GM21515 (cell line): Measurements from ENCODE around the gene TNFRSF19.
"Not testable (repeated sequence)": the region's sequence is repeated elsewhere in the genome, so short reads cannot be mapped to it uniquely, and the experiment has no call there.

Experiments used
- ATAC-seq: cut with Tn5 transposase; IDR thresholded peaks from one replicate; pipeline ENCODE4 v1.9.1; 2021; ENCODE audit not compliant: unreplicated experiment

TNFRSF19 gene

DNA sequence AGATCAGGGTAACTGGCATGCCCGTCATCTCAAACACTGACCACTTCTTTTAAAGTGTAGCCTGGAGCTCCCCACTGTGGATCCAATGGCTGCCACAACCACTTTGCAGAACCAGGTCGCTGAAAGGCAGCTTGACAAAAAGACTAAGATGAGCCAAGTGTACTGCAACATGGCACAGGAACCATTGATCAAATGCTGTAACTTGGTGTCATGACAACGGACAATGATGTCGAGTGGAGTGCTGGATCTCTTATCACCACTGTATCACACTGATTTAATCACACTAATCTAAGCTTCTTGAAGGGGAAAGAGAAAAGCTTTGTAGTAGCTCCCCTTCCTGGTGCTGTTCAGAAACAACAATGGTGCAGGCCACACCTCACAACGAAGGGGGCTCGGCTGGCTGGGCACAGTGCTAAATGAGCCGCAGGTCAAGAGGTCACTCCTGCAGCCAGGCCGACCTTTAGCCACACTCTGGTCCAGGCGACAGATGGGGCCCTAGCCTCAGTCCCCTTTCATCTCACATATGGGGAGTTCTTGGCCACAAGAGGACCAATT, 2.2 kb upstream of the TNFRSF19 start:
- no peak for ATAC-seq

- ATAC-seq, result no peak
Observed at GRCh38 chr13:23570921-23571315, 706 bp downstream of the TNFRSF19 start.

GRCh38 chr13:23571431-23571830, 1.2 kb downstream of the TNFRSF19 start:
- no peak for ATAC-seq

GRCh38 chr13:23572836-23573235, 2.6 kb downstream of the TNFRSF19 start:
- no peak for ATAC-seq

- no peak for ATAC-seq
Observed at GRCh38 chr13:23574421-23575145, 4.4 kb downstream of the TNFRSF19 start.

DNA sequence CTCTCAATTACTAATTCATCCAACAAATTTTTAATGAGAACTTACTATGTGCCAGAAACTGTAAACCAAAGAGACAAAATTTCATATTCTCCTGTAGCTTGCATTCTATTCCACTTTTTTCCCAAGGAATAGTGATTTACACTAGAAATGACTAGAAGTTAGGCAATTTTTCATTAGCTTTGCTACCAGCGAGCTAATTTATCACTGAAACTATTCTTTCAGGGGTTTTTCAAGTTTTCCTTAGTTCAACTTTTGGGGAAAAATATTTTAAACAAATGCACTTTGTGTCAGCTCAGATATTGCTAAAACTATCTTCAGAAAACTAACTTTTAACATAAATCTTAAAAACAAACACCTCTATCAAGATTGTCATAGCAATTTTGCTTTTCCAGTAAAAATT, 5.4 kb downstream of the TNFRSF19 start:
- ATAC-seq, result no peak

GRCh38 chr13:23578411-23579071, 8.3 kb downstream of the TNFRSF19 start:
- ATAC-seq, result peak; percentile 70

GRCh38 chr13:23579072-23579895, 9.1 kb downstream of the TNFRSF19 start:
- peak; percentile 80 for ATAC-seq

GRCh38 chr13:23579896-23580683, 9.9 kb downstream of the TNFRSF19 start:
- ATAC-seq, result no peak

DNA sequence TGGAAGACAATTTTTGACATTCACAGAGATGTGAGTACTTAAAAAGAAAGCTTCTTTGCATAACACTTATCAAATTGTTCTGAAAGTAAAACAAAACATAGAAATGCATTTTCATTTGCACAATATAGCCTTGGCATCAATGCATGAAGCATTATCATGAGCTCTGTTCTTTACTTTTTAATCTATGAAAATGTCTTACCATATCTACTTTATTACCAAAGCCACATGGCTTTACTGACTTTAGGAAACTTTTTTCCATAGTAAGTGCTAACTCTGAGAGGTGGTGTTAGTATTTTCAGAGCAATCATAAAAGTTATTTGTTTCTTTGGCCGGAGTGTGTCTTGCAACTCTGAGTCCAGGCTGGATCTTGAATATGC, 10.5 kb downstream of the TNFRSF19 start:
- no peak for ATAC-seq

DNA sequence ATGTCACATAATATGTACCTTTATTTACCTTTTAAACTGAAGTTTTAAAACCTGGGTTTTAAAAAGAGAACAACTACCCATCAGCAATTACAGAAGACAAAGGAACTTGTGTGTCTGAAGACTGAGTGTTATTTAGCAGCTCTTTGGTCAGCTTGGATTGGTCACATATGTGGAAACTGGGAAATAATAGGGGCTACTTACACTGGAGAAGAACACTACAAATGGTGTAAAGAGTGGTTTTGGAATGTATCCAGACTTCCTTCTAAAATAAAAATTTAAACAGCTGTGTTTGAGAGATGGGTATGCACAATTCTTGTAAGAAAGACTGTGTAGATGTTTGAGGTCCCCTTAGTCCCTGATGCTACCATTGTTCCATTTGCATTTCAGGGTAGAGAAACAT, 13.3 kb downstream of the TNFRSF19 start:
- no peak for ATAC-seq

GRCh38 chr13:23584275-23584674, 14.1 kb downstream of the TNFRSF19 start:
- no peak for ATAC-seq

GRCh38 chr13:23586336-23586735, 16.1 kb downstream of the TNFRSF19 start:
- ATAC-seq, result no peak

- ATAC-seq, result no peak
Observed at GRCh38 chr13:23588666-23589065, 18.5 kb downstream of the TNFRSF19 start.

- no peak for ATAC-seq
Observed at GRCh38 chr13:23592596-23592995, 22.4 kb downstream of the TNFRSF19 start.

DNA sequence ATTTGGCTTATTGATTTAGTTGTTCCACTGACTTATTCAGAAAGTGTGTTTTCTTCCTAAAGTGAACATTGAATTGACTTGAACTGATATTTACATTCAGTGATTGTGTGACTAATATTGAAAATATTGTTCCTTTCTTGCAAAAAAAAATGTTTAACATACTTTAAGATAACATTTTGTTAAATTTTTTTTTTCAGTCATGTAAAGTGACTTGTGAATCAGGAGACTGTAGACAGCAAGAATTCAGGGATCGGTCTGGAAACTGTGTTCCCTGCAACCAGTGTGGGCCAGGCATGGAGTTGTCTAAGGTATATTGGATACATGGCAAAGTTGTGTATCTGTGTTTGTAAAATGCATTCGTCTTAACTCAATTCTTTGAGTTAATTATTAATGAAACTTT, 22.9 kb downstream of the TNFRSF19 start:
- no peak for ATAC-seq

GRCh38 chr13:23594290-23594689, 24.1 kb downstream of the TNFRSF19 start:
- ATAC-seq, result not testable (repeated sequence)

DNA sequence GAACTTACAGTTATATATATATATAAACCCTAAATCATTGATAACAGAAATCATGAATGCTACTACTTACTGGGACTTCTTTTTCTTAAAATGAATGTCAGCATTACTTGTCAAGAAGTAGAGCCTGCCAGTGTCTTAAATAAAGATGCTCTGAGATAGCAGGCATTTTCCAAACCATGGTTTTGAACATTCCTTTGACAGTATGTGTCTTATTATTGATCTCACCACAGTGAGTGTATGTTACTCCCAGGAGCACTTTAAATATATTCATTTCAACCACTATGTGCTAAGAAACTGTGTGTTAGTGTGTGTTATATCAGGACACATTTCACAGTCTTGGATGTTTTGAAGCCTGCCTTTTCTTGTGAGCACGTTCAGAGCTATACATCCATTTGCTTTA, 28.2 kb downstream of the TNFRSF19 start:
- no peak for ATAC-seq

DNA sequence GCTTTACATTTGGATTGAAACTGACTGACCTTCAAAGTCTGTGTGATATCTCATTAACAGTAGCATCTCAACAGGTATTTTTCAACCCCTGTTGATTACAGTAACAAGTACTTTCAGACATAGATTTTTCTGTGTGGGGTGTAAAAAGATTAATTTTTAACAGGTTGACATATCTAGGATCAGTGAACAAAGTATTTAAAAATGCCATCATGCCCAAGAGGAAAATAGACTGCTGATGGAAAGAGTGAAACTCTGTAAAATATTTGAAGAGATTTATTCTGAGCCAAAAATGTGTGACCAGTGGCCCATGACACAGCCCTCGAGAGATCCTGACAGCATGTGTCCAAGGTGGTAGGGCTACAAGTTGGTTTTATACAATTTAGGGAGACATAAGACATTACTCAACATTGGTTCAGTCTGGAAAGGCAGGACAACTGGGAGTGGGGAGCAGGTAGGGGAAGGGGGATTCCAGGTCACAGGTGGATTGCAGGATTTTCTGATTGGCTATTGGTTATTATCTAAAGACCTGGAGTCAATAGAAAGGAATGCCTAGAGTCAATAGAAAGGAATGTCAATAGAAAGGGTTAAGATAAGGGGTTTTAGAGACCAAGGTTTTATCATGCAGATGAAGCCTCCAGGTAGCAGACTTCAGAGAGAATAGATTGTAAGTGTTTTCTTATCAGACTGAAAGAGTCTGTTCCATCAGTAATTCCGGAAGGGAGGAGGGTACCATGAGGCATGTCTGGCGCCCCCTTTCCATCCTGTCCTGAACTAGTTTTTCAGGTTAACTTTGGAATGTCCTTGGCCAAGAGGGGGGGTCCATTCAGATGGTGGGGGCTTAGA, 29.1 kb downstream of the TNFRSF19 start:
- no peak for ATAC-seq

- ATAC-seq, result no peak
Observed at GRCh38 chr13:23600100-23600499, 29.9 kb downstream of the TNFRSF19 start.
